Measurements from ENCODE around the gene B3GALT2.

DNA sequence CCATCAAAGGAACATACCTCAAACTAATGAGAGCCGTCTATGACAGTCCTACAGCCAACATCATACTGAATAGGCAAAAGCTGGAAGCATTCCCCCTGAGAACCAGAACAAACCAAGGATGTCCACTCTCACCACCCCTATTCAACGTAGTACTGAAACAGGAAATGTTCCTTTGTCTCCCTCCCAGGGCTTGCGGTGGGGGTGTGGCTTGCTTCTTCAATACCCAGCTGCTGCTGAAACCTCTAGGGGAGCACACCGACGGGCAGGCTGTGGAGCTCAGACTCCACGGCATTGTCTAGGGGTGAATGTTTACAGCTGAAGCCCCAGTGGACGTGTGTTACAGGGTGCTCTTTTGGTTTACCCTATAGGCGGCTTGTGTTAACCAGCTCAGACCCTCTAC is 30.5 kb upstream of the B3GALT2 start:
- TF ChIP-seq RFX5 (IDR thresholded peaks at IDR 0.05; ENCODE audit: borderline replicate concordance, low read depth, low read length), result no peak
- TF ChIP-seq EZH2 (IDR thresholded peaks at IDR 0.05; ENCODE audit: low read depth, low read length, severe bottlenecking), result no peak
- TF ChIP-seq, protein P1, sequence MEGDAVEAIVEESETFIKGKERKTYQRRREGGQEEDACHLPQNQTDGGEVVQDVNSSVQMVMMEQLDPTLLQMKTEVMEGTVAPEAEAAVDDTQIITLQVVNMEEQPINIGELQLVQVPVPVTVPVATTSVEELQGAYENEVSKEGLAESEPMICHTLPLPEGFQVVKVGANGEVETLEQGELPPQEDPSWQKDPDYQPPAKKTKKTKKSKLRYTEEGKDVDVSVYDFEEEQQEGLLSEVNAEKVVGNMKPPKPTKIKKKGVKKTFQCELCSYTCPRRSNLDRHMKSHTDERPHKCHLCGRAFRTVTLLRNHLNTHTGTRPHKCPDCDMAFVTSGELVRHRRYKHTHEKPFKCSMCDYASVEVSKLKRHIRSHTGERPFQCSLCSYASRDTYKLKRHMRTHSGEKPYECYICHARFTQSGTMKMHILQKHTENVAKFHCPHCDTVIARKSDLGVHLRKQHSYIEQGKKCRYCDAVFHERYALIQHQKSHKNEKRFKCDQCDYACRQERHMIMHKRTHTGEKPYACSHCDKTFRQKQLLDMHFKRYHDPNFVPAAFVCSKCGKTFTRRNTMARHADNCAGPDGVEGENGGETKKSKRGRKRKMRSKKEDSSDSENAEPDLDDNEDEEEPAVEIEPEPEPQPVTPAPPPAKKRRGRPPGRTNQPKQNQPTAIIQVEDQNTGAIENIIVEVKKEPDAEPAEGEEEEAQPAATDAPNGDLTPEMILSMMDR (IDR thresholded peaks at IDR 0.05; ENCODE audit: control extremely low read depth in 1 of 3, insufficient read depth in 1 of 3, low read depth in 1 of 3, low read length in 3 of 3), result peak in 1 of 3 experiments; percentile 17; a peak in 1 of 4 replicates
- no peak for TF ChIP-seq BACH1 (IDR thresholded peaks at IDR 0.05; ENCODE audit: low read length)
- TF ChIP-seq BRCA1 (IDR thresholded peaks at IDR 0.05; ENCODE audit: low read depth, low read length), result no peak
- TF ChIP-seq, protein P2, sequence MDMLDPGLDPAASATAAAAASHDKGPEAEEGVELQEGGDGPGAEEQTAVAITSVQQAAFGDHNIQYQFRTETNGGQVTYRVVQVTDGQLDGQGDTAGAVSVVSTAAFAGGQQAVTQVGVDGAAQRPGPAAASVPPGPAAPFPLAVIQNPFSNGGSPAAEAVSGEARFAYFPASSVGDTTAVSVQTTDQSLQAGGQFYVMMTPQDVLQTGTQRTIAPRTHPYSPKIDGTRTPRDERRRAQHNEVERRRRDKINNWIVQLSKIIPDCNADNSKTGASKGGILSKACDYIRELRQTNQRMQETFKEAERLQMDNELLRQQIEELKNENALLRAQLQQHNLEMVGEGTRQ (IDR thresholded peaks at IDR 0.05; ENCODE audit: low read length), result no peak
- no peak for TF ChIP-seq POLR2A (IDR thresholded peaks at IDR 0.05; ENCODE audit: control extremely low read depth in 1 of 2, low read depth in 2 of 2, low read length in 2 of 2)
- no peak for TF ChIP-seq TEAD4 (IDR thresholded peaks at IDR 0.05; ENCODE audit: low read depth, low read length)
- no peak for TF ChIP-seq CHD1 (IDR thresholded peaks at IDR 0.05; ENCODE audit: low read depth, low read length)
- TF ChIP-seq CEBPB (IDR thresholded peaks at IDR 0.05; ENCODE audit: low read depth, low read length), result no peak
- TF ChIP-seq TCF12 (IDR thresholded peaks at IDR 0.05; ENCODE audit: low read depth, low read length), result no peak
